ENCODE measurements around the gene SMIM41. TPM values are rescaled to one million over a fixed set of nuclear protein-coding genes. Genes with fewer than 3 reads are reported as not detected.

Gene SMIM41
- total and polyA plus RNA-seq, 10 of the 15 experiments (the other 5 are each of a cell fraction or from before 2014, with no cell fraction given), result not detected

GRCh38 chr12:52041035-52041434 is 38.5 kb upstream of the SMIM41 start (continued):
- TF ChIP-seq EED (IDR thresholded peaks at IDR 0.05; ENCODE audit: low read depth), result no peak
- no peak for TF ChIP-seq KLF5 (IDR thresholded peaks at IDR 0.05; ENCODE audit: partially characterized antibody)
- no peak for TF ChIP-seq SREBF2 (IDR thresholded peaks at IDR 0.05; ENCODE audit: low read length)
- TF ChIP-seq GABPA (IDR thresholded peaks at IDR 0.05; ENCODE audit: low read depth), result no peak

- Histone ChIP-seq H3K4me2 (ENCODE audit: control insufficient read depth, insufficient read depth) (peak overlapping the region; percentile 54; the same call in 1 of the 2 replicates), H3K27me3 (replicated peaks in 1 of 2; ENCODE audit: control insufficient read depth in 2 of 2, insufficient read depth in 2 of 2, low read length in 1 of 2) (no peaks in the 10 kb centered on the region), H4K20me1 (ENCODE audit: control insufficient read depth, insufficient read depth) (no peaks in the 10 kb centered on the region), H3K4me1 (ENCODE audit: control insufficient read depth, insufficient read depth, low read length) (peaks cover 15% of the 10 kb centered on the region), H3K27ac (ENCODE audit: control insufficient read depth, insufficient read depth) (no peak overlapping the region; the same call in 1 of the 2 replicates), H3K4me3 (no peak overlapping the region), H2AFZ (ENCODE audit: control insufficient read depth, low read depth, low read length) (peak overlapping the region; percentile 28), H3K79me2 (ENCODE audit: control insufficient read depth, insufficient read depth, low read length) (no peaks in the 10 kb centered on the region), H3K9me3 (replicated peaks; ENCODE audit: control insufficient read depth, insufficient read depth, low read length) (no peaks in the 10 kb centered on the region), H3K36me3 (ENCODE audit: control insufficient read depth in 2 of 2, insufficient read depth in 2 of 2, low read length in 1 of 2) (no peaks in the 10 kb centered on the region), H3K9ac (ENCODE audit: control insufficient read depth, insufficient read depth, low read length) (no peak overlapping the region)
- ChIA-PET SMC1A (ENCODE audit: uncharacterized antibody, unreplicated experiment) (interaction anchor here (1.5 kb wide), 1 partner anchor 15 kb away, joined by 4 read pairs; no protein-coding TSS in a partner anchor), POLR2A (interaction anchor here (0.6 to 1.7 kb wide), 3 partner anchors 9 to 35 kb away, joined by 3 to 10 read pairs (median 3); partner anchors contain the start of gene NR4A1), RAD21 (ENCODE audit: unreplicated experiment) (interaction anchor here (1.5 to 1.7 kb wide), 2 partner anchors 9 kb away, joined by 3 to 6 read pairs; partner anchors contain the start of gene NR4A1), CTCF (interaction anchor here (1.0 to 4.2 kb wide), 3 partner anchors 9 to 80 kb away, joined by 3 to 36 read pairs (median 6); partner anchors contain the start of gene NR4A1)
- ATAC-seq (peak; percentile 66), FAIRE-seq (no peak), DNase-seq (ENCODE audit: low read depth, low spot score) (no peak)
- no TSS peak for BruUV-seq (replicated peaks)
- in situ Hi-C loops (cut with MboI), result no loop called here
- 50% methylated on average over 4 of the region's 6 CpGs for WGBS (ENCODE audit: insufficient coverage, insufficient replicate concordance, low lambda C conversion rate, missing lambda C conversion rate)
- intact Hi-C loops (cut with micrococcal nuclease; ENCODE audit: unreplicated experiment), result no loop called here
- TF ChIP-seq HDAC2 (IDR thresholded peaks at IDR 0.05), result no peak
- TF ChIP-seq ETV6 (conservative IDR thresholded peaks at IDR 0.05 in 1 of 2, IDR thresholded peaks at IDR 0.05 in 1 of 2; ENCODE audit: borderline replicate concordance in 1 of 2, low read depth in 1 of 2), result no peak
- no peak for TF ChIP-seq RAD51 (IDR thresholded peaks at IDR 0.05)
- TF ChIP-seq ESRRA (IDR thresholded peaks at IDR 0.05; ENCODE audit: low read length), result no peak
- no peak for TF ChIP-seq FOXK2 (IDR thresholded peaks at IDR 0.05)
- TF ChIP-seq, protein P1, sequence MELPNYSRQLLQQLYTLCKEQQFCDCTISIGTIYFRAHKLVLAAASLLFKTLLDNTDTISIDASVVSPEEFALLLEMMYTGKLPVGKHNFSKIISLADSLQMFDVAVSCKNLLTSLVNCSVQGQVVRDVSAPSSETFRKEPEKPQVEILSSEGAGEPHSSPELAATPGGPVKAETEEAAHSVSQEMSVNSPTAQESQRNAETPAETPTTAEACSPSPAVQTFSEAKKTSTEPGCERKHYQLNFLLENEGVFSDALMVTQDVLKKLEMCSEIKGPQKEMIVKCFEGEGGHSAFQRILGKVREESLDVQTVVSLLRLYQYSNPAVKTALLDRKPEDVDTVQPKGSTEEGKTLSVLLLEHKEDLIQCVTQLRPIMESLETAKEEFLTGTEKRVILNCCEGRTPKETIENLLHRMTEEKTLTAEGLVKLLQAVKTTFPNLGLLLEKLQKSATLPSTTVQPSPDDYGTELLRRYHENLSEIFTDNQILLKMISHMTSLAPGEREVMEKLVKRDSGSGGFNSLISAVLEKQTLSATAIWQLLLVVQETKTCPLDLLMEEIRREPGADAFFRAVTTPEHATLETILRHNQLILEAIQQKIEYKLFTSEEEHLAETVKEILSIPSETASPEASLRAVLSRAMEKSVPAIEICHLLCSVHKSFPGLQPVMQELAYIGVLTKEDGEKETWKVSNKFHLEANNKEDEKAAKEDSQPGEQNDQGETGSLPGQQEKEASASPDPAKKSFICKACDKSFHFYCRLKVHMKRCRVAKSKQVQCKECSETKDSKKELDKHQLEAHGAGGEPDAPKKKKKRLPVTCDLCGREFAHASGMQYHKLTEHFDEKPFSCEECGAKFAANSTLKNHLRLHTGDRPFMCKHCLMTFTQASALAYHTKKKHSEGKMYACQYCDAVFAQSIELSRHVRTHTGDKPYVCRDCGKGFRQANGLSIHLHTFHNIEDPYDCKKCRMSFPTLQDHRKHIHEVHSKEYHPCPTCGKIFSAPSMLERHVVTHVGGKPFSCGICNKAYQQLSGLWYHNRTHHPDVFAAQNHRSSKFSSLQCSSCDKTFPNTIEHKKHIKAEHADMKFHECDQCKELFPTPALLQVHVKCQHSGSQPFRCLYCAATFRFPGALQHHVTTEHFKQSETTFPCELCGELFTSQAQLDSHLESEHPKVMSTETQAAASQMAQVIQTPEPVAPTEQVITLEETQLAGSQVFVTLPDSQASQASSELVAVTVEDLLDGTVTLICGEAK (IDR thresholded peaks at IDR 0.05; ENCODE audit: borderline replicate concordance), result no peak
- no peak for TF ChIP-seq TCF7 (IDR thresholded peaks at IDR 0.05; ENCODE audit: borderline replicate concordance)
- peak; percentile 70; the same call in 1 of the 2 replicates for TF ChIP-seq HDGF (IDR thresholded peaks at IDR 0.05)
- no peak for TF ChIP-seq MXI1 (IDR thresholded peaks at IDR 0.05; ENCODE audit: low read depth, low read length)
- no peak for TF ChIP-seq KDM1A (IDR thresholded peaks at IDR 0.05; ENCODE audit: borderline replicate concordance)
- TF ChIP-seq, protein P2, sequence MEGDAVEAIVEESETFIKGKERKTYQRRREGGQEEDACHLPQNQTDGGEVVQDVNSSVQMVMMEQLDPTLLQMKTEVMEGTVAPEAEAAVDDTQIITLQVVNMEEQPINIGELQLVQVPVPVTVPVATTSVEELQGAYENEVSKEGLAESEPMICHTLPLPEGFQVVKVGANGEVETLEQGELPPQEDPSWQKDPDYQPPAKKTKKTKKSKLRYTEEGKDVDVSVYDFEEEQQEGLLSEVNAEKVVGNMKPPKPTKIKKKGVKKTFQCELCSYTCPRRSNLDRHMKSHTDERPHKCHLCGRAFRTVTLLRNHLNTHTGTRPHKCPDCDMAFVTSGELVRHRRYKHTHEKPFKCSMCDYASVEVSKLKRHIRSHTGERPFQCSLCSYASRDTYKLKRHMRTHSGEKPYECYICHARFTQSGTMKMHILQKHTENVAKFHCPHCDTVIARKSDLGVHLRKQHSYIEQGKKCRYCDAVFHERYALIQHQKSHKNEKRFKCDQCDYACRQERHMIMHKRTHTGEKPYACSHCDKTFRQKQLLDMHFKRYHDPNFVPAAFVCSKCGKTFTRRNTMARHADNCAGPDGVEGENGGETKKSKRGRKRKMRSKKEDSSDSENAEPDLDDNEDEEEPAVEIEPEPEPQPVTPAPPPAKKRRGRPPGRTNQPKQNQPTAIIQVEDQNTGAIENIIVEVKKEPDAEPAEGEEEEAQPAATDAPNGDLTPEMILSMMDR (IDR thresholded peaks at IDR 0.05 in 2 of 3, conservative IDR thresholded peaks at IDR 0.05 in 1 of 3; ENCODE audit: control insufficient read depth in 2 of 3, extremely low read depth in 1 of 3, insufficient read depth in 1 of 3, low read depth in 3 of 3, low read length in 3 of 3), result peak; percentile 7 to 28 (median 19); a peak in 2 of 6 replicates
Observed at GRCh38 chr12:52041695-52042123, 37.8 kb upstream of the SMIM41 start.
